ENCODE data around the gene BMP8B.
"Not testable (repeated sequence)": the region's sequence is repeated elsewhere in the genome, so short reads cannot be mapped to it uniquely, and the experiment has no call there.

Gene BMP8B

GRCh38 chr1:39798859-39799769 lies 10.4 kb upstream of the BMP8B start:
- H3K36me3 ChIP-seq (ENCODE audit: insufficient read depth, low read length); H3K4me1 ChIP-seq (ENCODE audit: insufficient read depth, low read length); H3K9me3 ChIP-seq (ENCODE audit: control insufficient read depth, insufficient read depth, low read length): not testable (repeated sequence)
- H3K9ac ChIP-seq (ENCODE audit: low read depth, low read length): peak overlapping the region; percentile 17; the same call in 1 of the 2 replicates

- Histone ChIP-seq H3K36me3 (ENCODE audit: insufficient read depth, low read length) (no peaks in the 10 kb centered on the region), H3K9ac (ENCODE audit: low read depth, low read length) (no peak overlapping the region), H3K9me3 (ENCODE audit: control insufficient read depth, insufficient read depth, low read length) (no peaks in the 10 kb centered on the region), H3K4me1 (ENCODE audit: insufficient read depth, low read length) (no peaks in the 10 kb centered on the region)
Measured at GRCh38 chr1:39795651-39796050, 7.0 kb upstream of the BMP8B start.

- no peaks in the 10 kb centered on the region for H3K36me3 ChIP-seq (ENCODE audit: insufficient read depth, low read length)
- no peaks in the 10 kb centered on the region for H3K9me3 ChIP-seq (ENCODE audit: control insufficient read depth, insufficient read depth, low read length)
- H3K4me1 ChIP-seq (ENCODE audit: insufficient read depth, low read length): no peaks in the 10 kb centered on the region
- H3K9ac ChIP-seq (ENCODE audit: low read depth, low read length): no peak overlapping the region
Measured at GRCh38 chr1:39791838-39792237, 3.2 kb upstream of the BMP8B start.

DNA sequence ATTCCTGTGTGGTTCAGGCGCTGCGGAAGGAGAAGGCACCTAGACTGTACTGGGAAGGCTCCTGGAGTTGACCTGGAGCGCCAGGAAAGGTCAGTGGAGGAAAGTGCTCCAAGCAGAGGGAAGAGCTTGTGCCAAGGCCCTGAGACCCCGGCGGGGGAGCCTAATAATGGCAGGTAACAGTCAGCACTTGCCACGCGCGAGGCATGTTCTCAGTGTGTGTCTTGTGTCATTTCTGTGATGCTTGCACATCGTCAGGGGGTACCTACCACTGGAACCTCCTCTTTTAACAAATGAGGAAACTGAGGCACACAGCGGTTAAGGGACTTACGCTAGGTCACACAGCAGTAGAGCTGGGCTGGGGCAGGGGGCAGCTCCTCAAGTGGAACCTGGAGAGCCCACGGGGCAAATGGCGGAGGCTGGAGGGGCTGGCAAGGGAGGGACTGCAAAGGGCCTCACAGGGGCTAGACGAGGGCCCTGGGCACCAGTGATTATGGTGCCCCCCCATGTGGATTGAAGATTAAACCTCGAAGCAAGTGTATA lies 976 bp upstream of the BMP8B start:
- Histone ChIP-seq H3K36me3 (ENCODE audit: insufficient read depth, low read length) (no peaks in the 10 kb centered on the region), H3K9ac (ENCODE audit: low read depth, low read length) (peak overlapping the region; percentile 42; the same call in 1 of the 2 replicates), H3K4me1 (ENCODE audit: insufficient read depth, low read length) (no peaks in the 10 kb centered on the region), H3K9me3 (ENCODE audit: control insufficient read depth, insufficient read depth, low read length) (no peaks in the 10 kb centered on the region)

- H3K9ac ChIP-seq (ENCODE audit: low read depth, low read length): no peak overlapping the region
- no peaks in the 10 kb centered on the region for H3K36me3 ChIP-seq (ENCODE audit: insufficient read depth, low read length)
Measured at GRCh38 chr1:39788426-39788757, 273 bp downstream of the BMP8B start.

GRCh38 chr1:39787964-39788363 lies 701 bp downstream of the BMP8B start:
- H3K9me3 ChIP-seq (ENCODE audit: control insufficient read depth, insufficient read depth, low read length); H3K4me1 ChIP-seq (ENCODE audit: insufficient read depth, low read length); H3K9ac ChIP-seq (ENCODE audit: low read depth, low read length); H3K36me3 ChIP-seq (ENCODE audit: insufficient read depth, low read length): not testable (repeated sequence)

More at GRCh38 chr1:39788426-39788757, 273 bp downstream of the BMP8B start:
- no peaks in the 10 kb centered on the region for H3K4me1 ChIP-seq (ENCODE audit: insufficient read depth, low read length)
- no peaks in the 10 kb centered on the region for H3K9me3 ChIP-seq (ENCODE audit: control insufficient read depth, insufficient read depth, low read length)

- Histone ChIP-seq H3K9ac (ENCODE audit: low read depth, low read length) (no peak overlapping the region), H3K9me3 (ENCODE audit: control insufficient read depth, insufficient read depth, low read length) (no peaks in the 10 kb centered on the region)
Measured at GRCh38 chr1:39787468-39787867, 1.2 kb downstream of the BMP8B start.

GRCh38 chr1:39787108-39787375 lies 1.6 kb downstream of the BMP8B start:
- not testable (repeated sequence) for H3K4me1 ChIP-seq (ENCODE audit: insufficient read depth, low read length); H3K36me3 ChIP-seq (ENCODE audit: insufficient read depth, low read length); H3K9ac ChIP-seq (ENCODE audit: low read depth, low read length); H3K9me3 ChIP-seq (ENCODE audit: control insufficient read depth, insufficient read depth, low read length)

More at GRCh38 chr1:39787468-39787867, 1.2 kb downstream of the BMP8B start:
- no peaks in the 10 kb centered on the region for H3K36me3 ChIP-seq (ENCODE audit: insufficient read depth, low read length)
- H3K4me1 ChIP-seq (ENCODE audit: insufficient read depth, low read length): no peaks in the 10 kb centered on the region

GRCh38 chr1:39786303-39787107 lies 2.2 kb downstream of the BMP8B start:
- not testable (repeated sequence) for H3K4me1 ChIP-seq (ENCODE audit: insufficient read depth, low read length); H3K9me3 ChIP-seq (ENCODE audit: control insufficient read depth, insufficient read depth, low read length); H3K9ac ChIP-seq (ENCODE audit: low read depth, low read length); H3K36me3 ChIP-seq (ENCODE audit: insufficient read depth, low read length)

- H3K9ac ChIP-seq (ENCODE audit: low read depth, low read length); H3K9me3 ChIP-seq (ENCODE audit: control insufficient read depth, insufficient read depth, low read length); H3K36me3 ChIP-seq (ENCODE audit: insufficient read depth, low read length); H3K4me1 ChIP-seq (ENCODE audit: insufficient read depth, low read length): not testable (repeated sequence)
Measured at GRCh38 chr1:39782685-39783084, 6.0 kb downstream of the BMP8B start.

DNA sequence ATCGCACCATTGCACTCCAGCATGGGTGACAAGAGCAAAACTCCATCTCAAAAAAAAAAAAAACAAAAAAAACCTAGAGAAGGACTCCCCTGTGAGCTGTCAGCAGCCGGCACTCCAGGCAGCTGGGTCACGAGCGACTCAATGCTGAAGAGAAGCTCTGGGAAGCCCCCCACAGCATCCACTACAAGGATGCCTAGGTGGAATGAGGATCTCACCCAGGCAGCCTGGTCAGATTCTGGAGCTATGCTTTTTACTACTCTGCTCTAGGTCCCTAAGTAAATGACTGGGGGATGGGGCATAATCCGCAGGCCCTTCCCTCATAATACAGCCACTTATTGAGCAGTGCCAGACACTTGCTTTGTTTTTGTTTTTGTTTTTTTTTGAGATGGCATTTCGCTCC lies 6.6 kb downstream of the BMP8B start:
- Histone ChIP-seq H3K9me3 (ENCODE audit: control insufficient read depth, insufficient read depth, low read length) (no peaks in the 10 kb centered on the region), H3K4me1 (ENCODE audit: insufficient read depth, low read length) (no peaks in the 10 kb centered on the region), H3K9ac (ENCODE audit: low read depth, low read length) (no peak overlapping the region), H3K36me3 (ENCODE audit: insufficient read depth, low read length) (no peaks in the 10 kb centered on the region)

GRCh38 chr1:39781349-39781715 lies 7.3 kb downstream of the BMP8B start:
- Histone ChIP-seq H3K9ac (ENCODE audit: low read depth, low read length) (no peak overlapping the region), H3K36me3 (ENCODE audit: insufficient read depth, low read length) (no peaks in the 10 kb centered on the region), H3K9me3 (ENCODE audit: control insufficient read depth, insufficient read depth, low read length) (no peaks in the 10 kb centered on the region), H3K4me1 (ENCODE audit: insufficient read depth, low read length) (no peaks in the 10 kb centered on the region)

- H3K36me3 ChIP-seq (ENCODE audit: insufficient read depth, low read length): no peaks in the 10 kb centered on the region
- H3K9ac ChIP-seq (ENCODE audit: low read depth, low read length): no peak overlapping the region
- no peaks in the 10 kb centered on the region for H3K9me3 ChIP-seq (ENCODE audit: control insufficient read depth, insufficient read depth, low read length)
- H3K4me1 ChIP-seq (ENCODE audit: insufficient read depth, low read length): no peaks in the 10 kb centered on the region
Measured at GRCh38 chr1:39779821-39780220, 8.8 kb downstream of the BMP8B start.

- H3K4me1 ChIP-seq (ENCODE audit: insufficient read depth, low read length): no peaks in the 10 kb centered on the region
- no peaks in the 10 kb centered on the region for H3K36me3 ChIP-seq (ENCODE audit: insufficient read depth, low read length)
- no peak overlapping the region for H3K9ac ChIP-seq (ENCODE audit: low read depth, low read length)
- H3K9me3 ChIP-seq (ENCODE audit: control insufficient read depth, insufficient read depth, low read length): no peaks in the 10 kb centered on the region
Measured at GRCh38 chr1:39779137-39779536, 9.5 kb downstream of the BMP8B start.

Measured in ES-I3 (cell line).